IMR-90 (cell line): ENCODE measurements around the gene TWSG1.

Experiments
- NFE2L2 ChIP-seq: fragments of 150-350 bp; IDR thresholded peaks from 2 replicates; pipeline ENCODE4 v1.6.1; 2016; ENCODE audit warnings: low read depth, mild to moderate bottlenecking, low read length
- RFX5 ChIP-seq: IDR thresholded peaks from 2 replicates; pipeline ENCODE4 v1.8.0; 2012; ENCODE audit warnings: low read depth, mild to moderate bottlenecking, low read length, moderate library complexity
- TF ChIP-seq, protein P1 (sequence below): conservative IDR thresholded peaks from 2 replicates; pipeline ENCODE4 v1.5.1; 2012; ENCODE audit warnings: mild to moderate bottlenecking, low read depth, low read length, improper control_type of control experiment

GRCh38 chr18:9353596-9353995 is 19.0 kb downstream of the TWSG1 start:
- TF ChIP-seq, protein P1, sequence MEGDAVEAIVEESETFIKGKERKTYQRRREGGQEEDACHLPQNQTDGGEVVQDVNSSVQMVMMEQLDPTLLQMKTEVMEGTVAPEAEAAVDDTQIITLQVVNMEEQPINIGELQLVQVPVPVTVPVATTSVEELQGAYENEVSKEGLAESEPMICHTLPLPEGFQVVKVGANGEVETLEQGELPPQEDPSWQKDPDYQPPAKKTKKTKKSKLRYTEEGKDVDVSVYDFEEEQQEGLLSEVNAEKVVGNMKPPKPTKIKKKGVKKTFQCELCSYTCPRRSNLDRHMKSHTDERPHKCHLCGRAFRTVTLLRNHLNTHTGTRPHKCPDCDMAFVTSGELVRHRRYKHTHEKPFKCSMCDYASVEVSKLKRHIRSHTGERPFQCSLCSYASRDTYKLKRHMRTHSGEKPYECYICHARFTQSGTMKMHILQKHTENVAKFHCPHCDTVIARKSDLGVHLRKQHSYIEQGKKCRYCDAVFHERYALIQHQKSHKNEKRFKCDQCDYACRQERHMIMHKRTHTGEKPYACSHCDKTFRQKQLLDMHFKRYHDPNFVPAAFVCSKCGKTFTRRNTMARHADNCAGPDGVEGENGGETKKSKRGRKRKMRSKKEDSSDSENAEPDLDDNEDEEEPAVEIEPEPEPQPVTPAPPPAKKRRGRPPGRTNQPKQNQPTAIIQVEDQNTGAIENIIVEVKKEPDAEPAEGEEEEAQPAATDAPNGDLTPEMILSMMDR, result no peak
- no peak for TF ChIP-seq NFE2L2
- TF ChIP-seq RFX5, result no peak
